Measurements from ENCODE around the gene CSNK1G3. TPM values are rescaled to one million over a fixed set of nuclear protein-coding genes. Genes with fewer than 3 reads are reported as not detected.
A peak's percentile ranks its signal among the peaks of the same experiment; 100 is the strongest.

CSNK1G3 gene
- polyA plus RNA-seq, 12 donors = 19.7 to 34.9 (median 28.1) TPM; not detected in 1

DNA sequence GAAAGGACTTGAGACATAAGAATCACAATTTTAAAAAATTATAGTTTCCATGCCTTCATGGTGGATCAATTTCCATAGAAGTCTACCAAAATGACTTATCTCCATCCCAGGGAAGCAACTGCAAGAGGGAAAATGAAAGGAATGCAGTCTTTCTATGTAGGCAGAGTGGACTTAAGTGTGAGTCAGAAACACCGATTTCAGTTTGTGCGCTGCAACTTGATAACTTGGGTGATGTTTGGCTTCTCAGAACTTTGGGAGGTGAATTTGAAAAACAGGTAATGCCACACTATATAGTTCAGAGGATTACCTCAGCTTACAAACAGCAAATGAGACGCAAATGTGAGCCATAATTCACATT lies 708 bp upstream of the CSNK1G3 start:
- no peak for DNase-seq

GRCh38 chr5:123512611-123513461 lies 859 bp downstream of the CSNK1G3 start:
- DNase-seq = peak; percentile 46

DNA sequence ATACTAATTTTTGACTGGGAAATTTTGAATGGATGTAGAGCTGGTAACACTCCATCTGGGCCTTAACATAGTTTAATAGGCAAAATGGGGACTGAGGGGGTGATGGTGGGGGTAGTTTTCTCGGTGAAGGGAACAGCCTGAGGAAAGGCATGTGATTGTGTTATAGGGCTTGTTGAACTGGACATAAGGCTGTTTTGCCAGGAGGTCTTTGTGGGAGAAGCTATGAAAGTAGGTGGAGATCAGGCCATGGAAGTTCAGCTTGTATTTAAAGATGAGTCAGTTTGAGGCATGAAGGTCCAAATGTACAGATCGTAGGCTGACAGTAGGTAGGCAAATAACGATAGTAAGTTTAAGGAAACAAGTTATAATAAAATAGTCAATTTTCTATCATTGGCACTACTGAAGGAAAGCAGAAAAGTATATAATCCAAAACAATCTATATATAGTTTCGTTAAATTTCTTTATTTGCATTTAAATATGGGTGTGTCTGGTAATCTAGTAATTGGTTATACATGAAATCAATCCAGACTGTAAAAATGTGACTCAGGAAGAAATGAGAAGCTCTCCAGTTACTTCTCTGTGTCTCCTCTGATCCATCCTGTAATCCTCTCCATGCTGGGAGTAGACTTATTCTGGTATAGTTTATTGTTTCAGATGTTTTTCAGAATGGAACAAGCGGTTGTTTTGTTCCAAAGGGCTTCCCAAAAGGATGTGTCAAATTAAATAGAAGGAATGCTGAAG lies 2.8 kb downstream of the CSNK1G3 start:
- no peak for DNase-seq

GRCh38 chr5:123515904-123516303 lies 3.9 kb downstream of the CSNK1G3 start:
- no peak for DNase-seq

DNA sequence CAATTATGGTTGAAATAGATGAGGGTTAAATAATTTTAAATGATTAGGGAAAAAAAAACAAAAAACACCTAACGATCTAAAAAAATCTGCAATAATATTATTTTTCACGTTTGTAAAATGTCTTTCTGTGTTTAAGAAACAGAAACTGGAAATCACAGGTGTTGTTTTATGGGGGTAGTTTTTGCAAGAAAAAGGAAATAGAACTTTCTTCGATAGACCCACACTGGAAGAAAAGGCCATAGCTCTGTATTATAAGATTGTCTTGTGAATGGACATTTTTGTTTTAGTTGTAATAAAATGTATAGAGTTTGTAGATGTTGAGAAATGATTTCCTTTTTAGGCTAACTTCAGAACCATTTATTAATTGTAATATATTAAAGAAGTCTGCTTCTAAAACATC lies 5.5 kb downstream of the CSNK1G3 start:
- no peak for DNase-seq

DNA sequence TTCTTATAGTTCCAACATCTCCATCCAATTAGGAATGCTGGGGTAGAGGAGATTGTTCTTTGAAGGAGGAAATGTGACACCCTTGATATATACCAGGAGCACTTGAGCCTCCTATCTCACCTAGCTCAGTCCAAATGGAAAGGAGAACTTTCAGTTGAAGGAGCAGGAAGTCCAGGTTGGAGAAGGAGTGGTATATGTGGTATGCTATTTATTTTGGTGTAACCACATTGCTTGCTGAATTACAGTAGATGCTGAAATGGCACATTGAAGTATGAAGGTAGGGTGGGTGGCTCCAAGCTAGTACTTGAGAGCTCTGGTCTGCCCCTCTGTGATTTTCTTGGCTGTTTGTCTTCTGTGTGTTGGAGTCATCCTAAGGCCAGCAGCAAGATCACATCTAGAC lies 6.1 kb downstream of the CSNK1G3 start:
- DNase-seq = no peak

DNA sequence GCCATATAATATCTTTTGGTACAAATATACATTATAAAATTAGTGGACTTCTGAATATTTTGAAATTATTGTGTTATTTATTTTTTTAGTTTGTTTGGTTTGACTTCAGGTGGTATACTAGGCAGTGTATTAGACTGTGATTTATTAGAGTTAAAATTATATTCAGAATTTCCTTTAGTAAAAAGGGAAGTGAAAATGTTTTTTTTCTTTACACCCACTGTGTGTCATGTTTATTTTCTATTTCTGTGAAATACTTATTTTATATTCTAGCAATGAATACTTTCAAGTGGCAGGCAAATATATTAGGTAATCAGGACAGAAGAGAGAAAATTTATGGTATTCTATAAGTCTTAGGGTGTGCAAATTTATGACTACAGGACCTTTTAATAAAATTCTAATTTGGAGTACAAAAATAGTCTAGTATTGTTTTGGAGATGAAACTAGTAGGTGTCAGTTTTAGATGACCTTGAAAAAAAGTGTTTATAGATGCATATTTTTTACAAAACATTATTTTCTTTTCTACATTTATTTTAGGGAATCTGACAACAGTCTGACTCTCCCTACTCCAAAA lies 8.8 kb downstream of the CSNK1G3 start:
- no peak for DNase-seq

GRCh38 chr5:123524146-123524545 lies 12.2 kb downstream of the CSNK1G3 start:
- DNase-seq = no peak

- no peak for DNase-seq
These were observed 15.2 kb downstream of the CSNK1G3 start for GRCh38 chr5:123527190-123527589.

- DNase-seq = no peak
These were observed 16.1 kb downstream of the CSNK1G3 start for GRCh38 chr5:123528065-123528464.

GRCh38 chr5:123528878-123529277 lies 16.9 kb downstream of the CSNK1G3 start:
- no peak for DNase-seq

GRCh38 chr5:123530728-123531127 lies 18.8 kb downstream of the CSNK1G3 start:
- no peak for DNase-seq

DNA sequence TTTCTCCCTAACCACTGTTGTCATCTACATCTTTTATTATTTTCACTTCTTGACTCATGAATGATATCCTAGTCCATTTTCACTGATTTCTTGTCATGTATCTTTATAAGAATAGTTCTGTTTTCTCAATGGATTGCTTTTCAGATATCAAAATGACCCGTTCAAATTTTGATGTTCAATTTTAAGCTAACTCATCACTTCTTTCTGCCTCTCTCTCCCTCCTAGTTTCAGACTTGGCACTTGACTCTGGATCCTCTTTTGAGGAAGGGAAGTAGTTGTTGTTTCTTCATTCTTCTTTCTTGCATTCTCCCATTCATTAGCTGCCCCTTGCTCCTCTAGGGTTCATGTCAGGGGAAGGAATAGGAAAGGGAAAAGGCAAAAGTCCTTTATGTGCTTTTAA lies 23.7 kb downstream of the CSNK1G3 start:
- no peak for DNase-seq

- no peak for DNase-seq
These were observed 25.3 kb downstream of the CSNK1G3 start for GRCh38 chr5:123537256-123537655.

DNA sequence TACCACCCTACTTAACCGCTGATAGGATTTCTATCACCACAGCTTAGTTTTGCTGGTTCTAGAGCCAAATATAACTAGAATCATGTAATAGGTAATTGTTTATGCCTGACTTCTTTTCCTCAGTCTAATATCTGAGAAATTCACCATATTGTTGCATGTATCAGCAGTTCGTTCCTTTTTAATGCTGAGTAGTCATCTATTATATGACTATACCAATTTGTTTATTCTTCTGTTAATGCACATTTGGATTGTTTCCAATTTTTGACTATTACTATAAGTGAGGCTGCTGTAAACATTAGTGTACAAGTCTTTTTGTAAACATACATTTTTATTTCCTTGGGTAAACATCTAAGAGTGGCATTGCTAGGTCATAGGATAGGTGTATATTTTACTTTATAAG lies 25.9 kb downstream of the CSNK1G3 start:
- no peak for DNase-seq

DNA sequence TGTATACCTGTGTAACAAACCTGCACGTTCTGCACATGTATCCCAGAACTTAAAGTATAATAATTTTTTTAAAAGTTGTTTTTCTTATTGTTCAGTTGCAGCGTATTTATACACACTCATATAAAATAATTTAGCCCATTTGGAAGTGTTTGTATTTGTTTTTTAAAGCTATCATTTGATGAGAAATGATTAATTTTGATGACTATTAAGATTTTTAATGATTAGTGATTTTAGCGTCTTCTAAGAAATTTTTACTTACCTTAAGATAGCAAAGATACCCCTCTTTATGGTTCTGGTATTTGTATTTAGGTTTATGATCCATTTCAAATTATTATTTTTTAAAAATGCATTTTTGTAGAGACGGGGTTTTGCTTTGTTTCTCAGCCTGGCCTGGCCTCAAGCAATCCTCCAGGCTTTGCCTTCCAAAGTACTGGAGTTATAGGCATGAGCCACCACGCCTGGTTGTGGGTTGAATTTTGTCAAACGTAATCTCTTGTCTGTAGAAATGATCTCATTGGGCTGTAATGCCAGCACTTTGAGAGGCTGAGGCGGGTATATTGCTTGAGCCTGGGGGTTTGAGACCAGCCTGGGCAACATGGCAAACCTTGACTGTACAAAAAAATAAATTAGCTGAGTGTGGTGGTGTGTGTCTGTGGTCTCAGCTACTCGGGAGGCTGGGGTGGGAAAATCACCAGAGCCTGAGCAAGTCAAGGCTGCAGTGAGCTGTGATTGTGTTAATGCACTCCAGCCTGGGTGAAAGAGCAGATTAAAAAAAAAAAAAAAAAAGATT lies 26.9 kb downstream of the CSNK1G3 start:
- no peak for DNase-seq

GRCh38 chr5:123540534-123540933 lies 28.6 kb downstream of the CSNK1G3 start:
- no peak for DNase-seq

GRCh38 chr5:123543438-123543837 lies 31.5 kb downstream of the CSNK1G3 start:
- DNase-seq = no peak

GRCh38 chr5:123545506-123545905 lies 33.5 kb downstream of the CSNK1G3 start:
- no peak for DNase-seq

GRCh38 chr5:123546657-123547056 lies 34.7 kb downstream of the CSNK1G3 start:
- DNase-seq = no peak

- no peak for DNase-seq
These were observed 37.4 kb downstream of the CSNK1G3 start for GRCh38 chr5:123549256-123549904.

GRCh38 chr5:123554601-123555000 lies 42.6 kb downstream of the CSNK1G3 start:
- no peak for DNase-seq

Data from muscle of arm (tissue), 12 donors.